Activated T-cell treated with anti-CD3 and anti-CD28 coated beads for 4 hours (primary cell): ENCODE data around the gene KIAA1614.
"Not testable (repeated sequence)": the region's sequence is repeated elsewhere in the genome, so short reads cannot be mapped to it uniquely, and the experiment has no call there.

Source experiments
- DNase-seq: peaks from one replicate; pipeline ENCODE4 v3.0.0-alpha.2; 2020

Gene KIAA1614

DNA sequence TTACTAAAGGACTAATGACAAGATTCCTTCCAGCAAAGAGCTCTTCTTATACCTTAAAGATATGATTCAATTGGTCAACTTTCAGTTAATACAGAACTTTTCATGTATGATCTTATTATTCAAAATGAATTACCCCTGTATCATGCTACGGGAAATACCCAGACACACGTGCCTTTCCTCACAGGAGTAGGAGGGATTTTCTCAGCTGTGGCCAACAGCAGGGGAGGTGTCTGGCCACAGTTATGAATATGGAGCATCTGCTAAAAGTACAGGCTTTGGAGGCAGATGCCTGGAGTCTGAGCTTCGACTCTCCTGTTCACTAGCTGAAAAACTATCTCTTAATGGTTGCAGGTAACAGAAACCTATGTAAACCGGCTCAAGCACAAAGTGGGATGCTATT is 53.6 kb downstream of the KIAA1614 start:
- no peak for DNase-seq

DNA sequence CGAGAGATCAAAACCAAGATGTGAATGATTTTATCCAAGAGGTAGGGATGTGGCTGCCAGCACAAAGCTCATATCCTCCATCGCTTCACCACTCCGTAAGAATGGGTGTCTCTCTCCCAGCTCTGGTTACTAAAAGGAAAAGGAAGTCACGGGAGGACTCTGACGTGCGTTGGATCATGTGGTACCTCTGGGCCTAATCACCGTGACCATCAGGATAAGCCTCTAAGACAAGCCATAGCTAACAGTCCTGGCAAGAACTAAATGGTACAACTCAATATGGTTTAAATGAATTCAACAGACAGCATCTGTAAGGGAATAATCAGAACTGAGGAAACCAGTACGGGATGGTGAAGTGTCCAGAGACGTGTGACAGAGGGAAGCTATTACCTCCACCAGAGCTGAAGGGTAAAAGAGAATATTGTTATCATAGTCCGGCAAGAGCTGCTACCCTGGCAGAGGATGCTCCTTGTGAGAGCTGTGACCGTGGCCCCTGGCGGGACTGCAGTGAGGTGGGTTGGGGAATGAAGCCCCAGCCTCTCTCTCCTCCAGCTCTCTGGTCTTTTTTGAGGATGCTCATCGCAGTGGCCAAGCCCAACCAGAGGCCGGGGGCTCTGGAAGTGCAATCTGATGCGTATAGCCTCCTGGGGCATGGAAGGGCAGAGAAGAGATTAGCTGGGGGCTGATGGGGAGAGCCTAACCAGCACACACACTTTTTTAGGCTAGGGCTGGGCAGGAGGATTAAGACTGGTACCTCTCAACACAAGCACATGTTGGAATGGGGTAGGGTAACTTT is 54.2 kb downstream of the KIAA1614 start:
- DNase-seq, result no peak

DNA sequence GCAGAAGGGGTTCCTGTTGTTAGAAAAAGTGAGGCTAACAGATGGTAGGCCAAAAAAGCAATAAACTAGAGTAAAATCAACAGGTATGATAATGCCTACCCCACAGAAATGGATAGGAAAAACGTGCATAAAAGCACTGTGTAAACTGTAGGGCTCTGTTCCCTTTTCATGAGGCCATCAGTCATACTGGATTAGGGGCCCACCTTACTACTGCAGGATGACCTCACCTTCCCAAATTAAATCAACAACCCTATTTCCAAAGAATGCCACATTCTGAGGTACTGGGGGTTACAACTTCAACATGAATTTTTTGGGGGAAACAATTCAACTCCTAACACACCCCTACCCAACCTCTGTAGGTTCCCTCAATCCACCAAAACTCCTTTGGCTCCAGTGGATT is 54.9 kb downstream of the KIAA1614 start:
- no peak for DNase-seq

DNA sequence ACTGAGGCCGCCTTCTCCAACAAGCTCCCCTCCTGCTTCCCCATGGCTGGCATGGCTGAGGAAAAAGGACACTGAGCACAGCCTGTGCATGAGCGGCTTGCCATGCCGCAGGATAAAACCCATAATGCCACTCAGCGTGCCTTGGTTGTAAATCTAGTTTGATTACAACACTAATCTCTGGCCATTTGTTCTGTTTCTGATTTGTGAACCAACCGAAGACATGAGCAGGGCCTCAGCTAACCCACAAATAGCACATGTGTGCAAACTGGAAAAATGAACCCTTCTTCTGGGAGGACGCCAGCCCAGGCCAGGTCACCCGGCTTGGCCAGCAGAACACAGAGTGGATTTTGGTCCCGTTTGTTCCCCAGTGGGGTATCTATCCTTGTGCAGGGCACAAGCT is 56.1 kb downstream of the KIAA1614 start:
- DNase-seq, result not testable (repeated sequence)

DNA sequence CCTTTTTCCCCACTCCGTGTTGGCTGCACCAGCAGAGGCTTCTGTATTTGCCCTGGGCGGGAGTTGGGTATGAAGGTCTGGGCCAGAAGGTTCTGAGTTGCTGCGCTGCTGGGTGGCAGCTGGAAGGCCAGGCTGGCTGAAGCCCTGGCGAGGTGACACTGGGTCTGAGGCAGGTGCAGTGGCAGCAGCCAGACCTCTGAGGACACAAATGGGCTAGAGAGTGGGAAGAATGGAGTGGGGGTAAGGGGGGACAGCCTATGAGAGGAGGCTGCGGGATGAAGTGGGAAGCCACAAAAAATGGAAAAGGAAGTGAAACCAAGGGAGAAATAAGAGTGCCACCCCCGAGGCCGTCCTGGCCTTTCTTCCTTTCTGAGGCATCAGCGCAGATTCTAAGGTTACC is 56.7 kb downstream of the KIAA1614 start:
- no peak for DNase-seq

DNA sequence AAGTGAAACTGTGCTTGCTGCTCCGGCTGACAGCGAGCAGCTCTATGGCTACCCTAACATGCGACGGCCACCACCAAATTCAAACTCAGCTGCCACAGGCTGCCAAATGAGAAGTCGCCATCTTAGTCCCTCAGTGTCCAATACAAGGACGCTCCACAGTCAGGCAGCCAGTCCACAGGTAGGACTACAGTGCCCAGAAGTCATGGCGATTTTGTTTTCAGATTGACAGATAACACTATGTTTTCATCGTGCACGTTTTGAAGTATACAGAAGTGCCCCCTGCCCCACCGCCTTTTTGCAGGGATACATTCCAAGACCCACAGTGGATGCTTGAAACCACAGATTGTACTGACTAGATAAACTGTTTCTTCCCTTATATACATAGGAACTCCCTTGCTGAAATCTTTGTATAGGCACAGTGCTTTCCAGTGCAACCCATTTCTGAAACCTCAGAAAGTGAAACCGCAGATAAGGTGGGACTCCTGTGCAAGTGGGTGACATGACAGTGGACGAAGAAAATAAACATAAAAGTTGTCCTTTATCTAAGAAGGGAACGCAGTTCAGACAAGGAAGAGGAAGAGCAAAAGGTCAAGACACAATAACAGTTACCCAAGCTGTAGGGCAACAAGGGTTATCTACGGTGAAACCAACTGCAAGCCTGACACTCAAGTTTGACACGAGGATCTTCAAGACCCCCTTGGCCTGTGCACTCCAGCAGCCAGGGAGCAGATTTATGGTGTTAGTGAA is 57.8 kb downstream of the KIAA1614 start:
- no peak for DNase-seq

DNA sequence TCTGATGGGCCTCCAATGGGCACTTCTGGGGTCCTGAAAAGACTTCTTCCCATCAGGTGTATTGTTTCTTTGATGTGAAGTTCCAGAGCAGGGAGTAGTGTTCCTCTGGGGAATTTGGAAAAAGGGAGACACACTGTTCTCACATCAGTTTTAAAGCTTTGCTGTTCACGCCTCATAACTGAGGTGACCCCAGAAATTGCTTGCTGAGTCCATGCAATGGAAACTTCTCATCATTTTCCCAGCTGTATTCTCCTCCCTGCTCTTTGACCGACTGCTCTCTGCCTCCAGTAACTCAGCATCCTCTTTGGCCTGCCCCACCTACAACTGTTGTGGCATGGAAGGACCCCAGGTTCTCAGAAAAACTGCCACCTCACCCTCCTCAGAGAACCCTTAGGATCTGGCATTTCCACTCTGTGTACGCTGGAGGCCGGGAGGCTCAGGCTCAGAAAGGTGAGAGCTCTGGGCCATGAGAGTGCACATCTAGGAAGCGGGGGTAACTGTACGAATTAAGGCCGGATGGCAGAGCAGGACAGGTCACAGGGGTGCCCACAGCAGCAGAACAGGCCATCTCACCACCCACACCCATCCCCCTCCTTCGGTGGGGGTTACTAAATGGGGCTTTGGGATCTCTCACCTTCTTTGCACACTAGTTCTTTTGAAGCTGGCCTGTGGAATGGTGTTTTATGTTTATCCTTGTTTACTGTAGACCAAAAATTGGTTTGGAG is 58.7 kb downstream of the KIAA1614 start:
- no peak for DNase-seq

DNA sequence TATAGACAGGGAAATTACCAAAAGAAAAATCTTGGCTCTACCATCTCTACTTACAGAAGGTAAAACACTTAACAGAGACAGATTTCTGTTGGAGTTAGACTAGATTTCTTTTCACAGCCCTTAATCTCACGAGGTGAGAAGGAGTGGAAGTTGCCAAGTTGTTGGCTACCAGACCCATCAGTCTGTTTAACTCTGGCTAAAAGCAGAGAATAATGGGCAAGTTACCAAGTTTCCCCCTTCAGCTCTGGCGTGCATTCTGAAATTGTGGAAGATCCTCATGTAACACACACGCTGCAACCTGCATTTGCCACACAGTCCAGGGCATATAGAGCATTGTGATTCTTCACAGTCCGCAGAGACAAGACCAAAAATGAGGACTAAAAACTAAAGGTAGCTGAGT is 60.7 kb downstream of the KIAA1614 start:
- DNase-seq, result no peak

DNA sequence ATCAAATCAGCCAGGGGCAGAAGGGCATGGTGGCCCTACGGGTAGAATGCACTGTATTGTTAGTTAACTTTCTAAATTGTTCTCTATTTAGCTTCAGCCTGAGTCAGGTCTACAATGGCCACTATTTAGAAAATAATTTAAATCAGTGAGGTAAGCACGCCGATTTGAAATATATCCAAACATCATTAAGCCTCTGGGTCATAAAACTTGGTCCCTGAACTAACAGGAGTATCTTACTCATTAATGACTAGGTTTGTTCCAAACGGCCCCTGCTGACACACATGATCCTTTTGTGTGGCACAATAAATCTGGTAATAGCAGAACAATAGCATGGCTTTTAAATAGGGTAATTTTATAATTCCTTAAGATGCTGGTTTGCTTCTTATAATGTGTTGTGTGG is 61.5 kb downstream of the KIAA1614 start:
- DNase-seq, result no peak

DNA sequence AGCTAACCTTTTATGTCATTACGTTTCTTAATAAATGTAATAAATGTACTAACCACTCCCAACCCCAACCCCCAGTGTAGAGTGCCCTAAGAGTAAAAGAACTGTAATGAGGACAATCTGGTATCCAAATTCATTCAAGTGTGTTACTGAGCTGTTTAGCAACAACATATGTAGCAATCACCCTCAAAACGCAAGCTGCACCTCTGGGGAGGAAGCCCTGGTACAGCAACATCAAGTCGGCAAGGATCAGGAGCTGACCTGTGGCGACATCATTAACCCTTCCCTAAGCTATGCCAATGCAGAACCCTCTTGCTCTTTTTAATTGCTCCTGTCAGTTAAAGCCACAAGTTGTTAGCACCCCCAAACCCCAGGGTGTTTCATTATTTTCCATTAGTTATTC is 62.9 kb downstream of the KIAA1614 start:
- DNase-seq, result no peak

DNA sequence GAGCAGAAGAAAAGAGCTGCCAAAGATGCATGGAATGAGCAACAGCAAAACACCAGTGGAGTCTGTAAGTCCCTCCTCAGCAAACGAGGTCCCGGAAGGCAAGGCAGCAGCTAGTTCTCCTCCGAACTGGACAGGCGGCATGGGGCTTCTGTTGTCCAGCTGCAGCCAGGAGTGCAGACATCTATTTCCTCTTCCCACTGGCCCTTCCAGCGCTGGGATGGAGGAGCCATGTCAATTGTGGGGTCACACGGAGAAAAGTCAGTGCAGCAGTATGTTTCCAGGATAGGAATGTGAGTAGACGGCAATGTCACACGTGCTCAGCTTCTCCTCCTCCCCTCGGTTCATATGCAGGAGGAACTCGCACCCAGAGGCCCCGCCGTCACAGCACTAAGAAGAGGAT is 63.5 kb downstream of the KIAA1614 start:
- DNase-seq, result no peak

DNA sequence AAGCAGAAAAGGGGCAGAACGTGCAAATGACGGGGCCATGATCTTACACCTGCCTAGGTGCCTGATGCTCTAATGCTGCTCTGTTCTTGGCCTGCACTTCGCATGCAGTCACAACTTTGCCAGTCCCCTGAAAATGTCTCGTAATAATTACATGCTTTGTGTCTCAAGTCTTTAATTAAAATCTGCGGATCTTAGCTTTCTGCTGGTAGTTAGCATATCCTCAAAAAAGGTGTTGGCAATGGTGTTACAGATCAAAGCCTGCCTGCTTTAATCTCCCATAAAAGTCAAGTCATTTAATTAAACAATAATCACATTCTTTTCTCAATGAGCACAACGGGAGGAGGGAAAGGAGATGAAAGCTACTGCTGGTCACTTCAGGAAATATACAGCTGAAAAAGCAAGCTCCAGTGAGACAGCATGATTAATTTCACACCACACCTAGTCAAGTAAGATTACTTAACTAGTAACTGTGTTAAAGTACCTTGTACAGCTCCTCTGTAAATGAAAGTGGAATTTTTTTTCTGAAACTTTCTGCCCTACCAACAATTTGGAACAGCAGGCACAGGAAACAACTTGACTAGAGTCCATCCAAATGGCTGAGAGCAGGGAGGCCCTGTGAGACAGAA is 64.1 kb downstream of the KIAA1614 start:
- DNase-seq, result no peak

DNA sequence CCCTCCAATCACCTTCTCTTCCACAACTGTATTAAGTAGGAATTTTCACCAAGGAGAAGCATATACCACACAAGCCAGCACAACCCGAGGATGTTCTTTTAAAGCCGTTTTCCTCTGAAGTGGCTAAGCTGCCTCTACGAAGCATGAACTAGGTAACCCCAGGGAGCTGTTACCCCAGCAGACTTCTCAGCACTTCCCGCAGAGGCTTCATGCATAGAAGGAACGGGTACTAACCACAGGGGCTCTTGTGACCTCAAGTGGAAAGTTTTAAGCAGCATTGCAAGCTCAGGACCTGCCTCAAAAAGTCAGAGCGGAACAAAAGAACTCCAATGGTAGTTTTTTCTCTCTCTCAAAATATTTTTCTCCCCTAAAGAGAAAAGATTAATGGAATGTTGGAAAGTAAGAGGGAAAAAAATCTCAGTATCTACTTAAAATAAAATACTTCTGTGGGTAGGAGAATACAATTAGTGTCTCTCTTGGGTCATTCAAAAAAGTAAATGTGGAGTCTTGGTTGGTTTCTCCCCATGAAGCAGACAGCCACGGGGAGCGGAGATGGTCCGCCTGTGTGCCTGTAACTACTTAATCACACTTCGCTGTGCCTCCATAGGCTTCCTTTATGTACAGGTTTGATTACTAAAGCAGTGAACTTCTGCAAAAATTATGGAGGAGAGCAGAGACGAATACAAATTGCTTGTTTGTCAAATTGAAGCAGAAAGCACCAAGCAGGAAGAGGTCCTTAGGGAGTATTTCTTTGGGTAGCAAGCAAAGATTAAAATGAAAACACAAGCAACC is 69.1 kb downstream of the KIAA1614 start:
- peak; percentile 7 for DNase-seq

DNA sequence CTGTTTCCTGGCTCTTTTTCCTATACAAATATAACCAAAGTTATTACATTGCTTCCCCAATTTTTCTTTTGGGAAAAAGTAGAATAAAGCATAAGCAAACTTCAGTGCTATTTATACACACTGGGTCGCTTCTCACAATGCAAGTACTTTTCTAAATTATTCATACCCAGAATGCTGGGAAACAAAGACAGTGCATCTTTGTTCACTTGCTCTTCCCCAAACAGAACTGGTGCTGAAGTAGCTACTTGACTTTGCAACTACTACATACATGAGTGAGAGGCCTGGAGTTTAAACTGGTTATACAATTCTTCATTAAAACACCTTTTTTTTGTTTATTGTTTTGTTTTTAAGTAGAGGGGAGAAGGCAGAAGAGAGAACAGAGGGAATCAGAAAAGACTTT is 69.7 kb downstream of the KIAA1614 start:
- no peak for DNase-seq

DNA sequence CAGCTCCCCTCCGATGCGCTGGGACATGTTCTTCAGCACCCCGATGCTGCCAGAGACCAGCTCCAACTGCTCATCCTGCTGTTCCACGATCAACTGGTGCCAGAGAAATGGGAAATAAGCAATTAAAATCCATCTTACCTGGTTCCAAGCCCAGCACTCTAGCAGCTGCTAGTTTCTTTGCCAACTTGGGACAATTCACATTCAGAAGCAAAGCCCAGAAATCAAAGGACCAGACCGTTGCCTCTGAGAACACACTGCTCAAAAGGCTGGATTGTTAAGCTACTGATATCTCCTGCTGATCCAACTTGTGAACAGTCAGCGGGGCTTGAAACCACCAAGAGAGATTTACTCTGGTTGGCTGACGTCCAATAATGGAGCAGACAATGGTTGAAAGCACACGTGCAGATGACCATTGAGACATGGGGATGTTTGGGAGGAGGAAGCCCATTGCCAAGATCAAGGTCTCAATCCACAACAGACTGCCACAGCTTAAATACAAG is 75.6 kb downstream of the KIAA1614 start:
- no peak for DNase-seq

DNA sequence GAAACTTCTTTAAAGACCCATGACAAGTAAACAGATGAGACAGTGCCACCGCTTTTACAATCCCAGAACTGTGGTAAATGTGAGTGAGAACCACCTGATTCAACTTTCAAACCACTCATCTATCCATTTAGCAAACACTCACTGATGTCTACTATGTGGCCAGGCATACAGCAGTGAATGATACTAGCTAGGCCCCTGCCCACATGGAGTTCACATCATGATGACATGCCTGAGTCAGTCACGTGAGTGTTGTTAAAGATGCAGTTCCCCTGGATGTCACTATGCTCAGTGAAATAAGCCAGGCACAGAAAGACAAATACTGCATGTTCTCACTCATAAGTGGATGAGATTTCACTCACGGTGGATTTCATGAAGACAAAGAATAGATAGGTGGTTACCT is 81.6 kb downstream of the KIAA1614 start:
- no peak for DNase-seq

DNA sequence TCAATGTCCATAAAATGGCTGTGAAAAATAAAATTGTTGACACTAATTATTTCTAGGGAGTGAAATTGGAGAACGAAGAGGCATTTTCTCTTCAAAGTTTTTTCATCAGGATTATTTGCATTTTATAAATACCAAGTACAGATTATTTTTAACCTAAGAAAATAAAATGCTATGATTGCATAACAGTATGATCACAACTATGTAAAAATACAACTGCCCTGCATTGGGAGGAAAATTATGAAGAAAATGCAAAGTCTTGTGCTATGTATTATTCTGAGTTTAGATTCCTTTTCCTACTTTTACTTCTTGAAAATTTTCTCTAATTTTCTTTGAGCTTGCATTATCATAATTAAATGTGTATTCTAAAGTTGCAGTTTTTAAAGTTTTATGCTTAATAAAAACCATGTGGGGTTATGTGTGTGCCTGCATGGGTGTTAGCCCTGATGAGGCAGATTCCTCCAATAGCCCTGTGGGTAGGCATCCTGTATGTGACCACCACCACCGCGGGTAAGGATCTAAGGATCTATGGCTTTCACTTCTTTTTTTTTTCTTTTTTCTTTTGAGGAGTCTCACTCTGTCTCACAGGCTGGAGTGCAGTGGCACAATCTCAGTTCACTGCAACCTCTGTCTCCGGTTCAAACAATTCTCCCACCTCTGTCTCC is 85.3 kb downstream of the KIAA1614 start:
- DNase-seq, result no peak
